ENCODE measurements around the gene CTLA4. TPM values are rescaled to one million over a fixed set of nuclear protein-coding genes. Genes with fewer than 3 reads are reported as not detected.
"Not testable (repeated sequence)": the region's sequence is repeated elsewhere in the genome, so short reads cannot be mapped to it uniquely, and the experiment has no call there.

CTLA4 gene
- polyA plus RNA-seq, 4 donors = 0.22 to 0.57 TPM; not detected in 2

- peaks cover 0 to 3% (median 0%) of the 10 kb centered on the region in 3 donors for H3K4me1 ChIP-seq (ENCODE audit: control insufficient read depth in 3 of 3, insufficient read depth in 2 of 3, low read depth in 1 of 3, low read length in 2 of 3)
- no peaks in the 10 kb centered on the region for H3K9me3 ChIP-seq (ENCODE audit: control insufficient read depth in 2 of 2, insufficient read depth in 1 of 2, low read depth in 1 of 2, low read length in 1 of 2)
- peaks cover 0 to 3% (median 0%) of the 10 kb centered on the region in 3 donors for H3K27me3 ChIP-seq (ENCODE audit: control insufficient read depth in 3 of 3, insufficient read depth in 3 of 3, low read length in 3 of 3)
- DNase-seq = no peak
- no peaks in the 10 kb centered on the region for H3K36me3 ChIP-seq (ENCODE audit: control insufficient read depth in 3 of 3, insufficient read depth in 2 of 3, low read depth in 1 of 3, low read length in 3 of 3)
- H3K4me3 ChIP-seq (ENCODE audit: low read depth in 1 of 3, low read length in 3 of 3) = no peak overlapping the region
- FAIRE-seq = no peak
- WGBS, 3 donors = 79 to 96% (median 94%) methylated on average over 3 of the region's 3 CpGs
- no peak overlapping the region for H3K27ac ChIP-seq (ENCODE audit: low read depth in 1 of 3, low read length in 2 of 3)
Measured at GRCh38 chr2:203876328-203876727, 8.8 kb downstream of the CTLA4 start.

- no peaks in the 10 kb centered on the region for H3K36me3 ChIP-seq (ENCODE audit: control insufficient read depth in 3 of 3, insufficient read depth in 2 of 3, low read depth in 1 of 3, low read length in 3 of 3)
- H3K27ac ChIP-seq (ENCODE audit: low read depth in 1 of 3, low read length in 2 of 3) = no peak overlapping the region
- H3K9me3 ChIP-seq (ENCODE audit: control insufficient read depth in 2 of 2, insufficient read depth in 1 of 2, low read depth in 1 of 2, low read length in 1 of 2) = no peaks in the 10 kb centered on the region
- H3K27me3 ChIP-seq (ENCODE audit: control insufficient read depth in 3 of 3, insufficient read depth in 3 of 3, low read length in 3 of 3) = peaks cover 0 to 3% (median 0%) of the 10 kb centered on the region in 3 donors
- WGBS, 3 donors = 27 to 50% (median 45%) methylated on average over 5 of the region's 5 CpGs
- H3K4me1 ChIP-seq (ENCODE audit: control insufficient read depth in 3 of 3, insufficient read depth in 2 of 3, low read depth in 1 of 3, low read length in 2 of 3) = peaks cover 0 to 3% (median 0%) of the 10 kb centered on the region in 3 donors
- no peak for DNase-seq
- no peak for FAIRE-seq
- H3K4me3 ChIP-seq (ENCODE audit: low read depth in 1 of 3, low read length in 3 of 3) = no peak overlapping the region
Measured at GRCh38 chr2:203878063-203878462, 10.5 kb downstream of the CTLA4 start.

GRCh38 chr2:203880557-203881125 lies 13.1 kb downstream of the CTLA4 start:
- Histone ChIP-seq H3K4me1 (ENCODE audit: control insufficient read depth in 3 of 3, insufficient read depth in 2 of 3, low read depth in 1 of 3, low read length in 2 of 3) (peaks cover 0 to 3% (median 0%) of the 10 kb centered on the region in 3 donors), H3K9me3 (ENCODE audit: control insufficient read depth in 2 of 2, insufficient read depth in 1 of 2, low read depth in 1 of 2, low read length in 1 of 2) (no peaks in the 10 kb centered on the region), H3K27ac (ENCODE audit: low read depth in 1 of 3, low read length in 2 of 3) (no peak overlapping the region), H3K4me3 (ENCODE audit: low read depth in 1 of 3, low read length in 3 of 3) (no peak overlapping the region), H3K36me3 (ENCODE audit: control insufficient read depth in 3 of 3, insufficient read depth in 2 of 3, low read depth in 1 of 3, low read length in 3 of 3) (no peaks in the 10 kb centered on the region), H3K27me3 (ENCODE audit: control insufficient read depth in 3 of 3, insufficient read depth in 3 of 3, low read length in 3 of 3) (no peaks in the 10 kb centered on the region)
- FAIRE-seq = no peak
- 79 to 85% (median 85%) methylated on average over 7 of the region's 7 CpGs for WGBS, 3 donors
- no peak for DNase-seq

- FAIRE-seq; H3K36me3 ChIP-seq (ENCODE audit: control insufficient read depth in 3 of 3, insufficient read depth in 2 of 3, low read depth in 1 of 3, low read length in 3 of 3); DNase-seq; H3K4me1 ChIP-seq (ENCODE audit: control insufficient read depth in 3 of 3, insufficient read depth in 2 of 3, low read depth in 1 of 3, low read length in 2 of 3); H3K4me3 ChIP-seq (ENCODE audit: low read depth in 1 of 3, low read length in 3 of 3); H3K27ac ChIP-seq (ENCODE audit: low read depth in 1 of 3, low read length in 2 of 3); H3K27me3 ChIP-seq (ENCODE audit: control insufficient read depth in 3 of 3, insufficient read depth in 3 of 3, low read length in 3 of 3); H3K9me3 ChIP-seq (ENCODE audit: control insufficient read depth in 2 of 2, insufficient read depth in 1 of 2, low read depth in 1 of 2, low read length in 1 of 2): not testable (repeated sequence)
- WGBS, 3 donors = 66 to 93% (median 73%) methylated on average over 3 of the region's 3 CpGs
Measured at GRCh38 chr2:203881185-203881584, 13.6 kb downstream of the CTLA4 start.

- DNase-seq (no peak), FAIRE-seq (no peak)
- Histone ChIP-seq H3K4me3 (ENCODE audit: low read depth in 1 of 3, low read length in 3 of 3) (no peak overlapping the region), H3K9me3 (ENCODE audit: control insufficient read depth in 2 of 2, insufficient read depth in 1 of 2, low read depth in 1 of 2, low read length in 1 of 2) (no peaks in the 10 kb centered on the region), H3K27me3 (ENCODE audit: control insufficient read depth in 3 of 3, insufficient read depth in 3 of 3, low read length in 3 of 3) (no peaks in the 10 kb centered on the region), H3K36me3 (ENCODE audit: control insufficient read depth in 3 of 3, insufficient read depth in 2 of 3, low read depth in 1 of 3, low read length in 3 of 3) (no peaks in the 10 kb centered on the region), H3K4me1 (ENCODE audit: control insufficient read depth in 3 of 3, insufficient read depth in 2 of 3, low read depth in 1 of 3, low read length in 2 of 3) (peaks cover 0 to 3% (median 0%) of the 10 kb centered on the region in 3 donors), H3K27ac (ENCODE audit: low read depth in 1 of 3, low read length in 2 of 3) (no peak overlapping the region)
- WGBS, 3 donors = 78 to 93% (median 88%) methylated on average over 1 of the region's 1 CpG
Measured at GRCh38 chr2:203882551-203882950, 15.0 kb downstream of the CTLA4 start.

GRCh38 chr2:203886661-203887151 lies 19.1 kb downstream of the CTLA4 start:
- FAIRE-seq (no peak), DNase-seq (no peak)
- Histone ChIP-seq H3K9me3 (ENCODE audit: control insufficient read depth in 2 of 2, insufficient read depth in 1 of 2, low read depth in 1 of 2, low read length in 1 of 2) (no peaks in the 10 kb centered on the region), H3K27ac (ENCODE audit: low read depth in 1 of 3, low read length in 2 of 3) (no peak overlapping the region), H3K4me3 (ENCODE audit: low read depth in 1 of 3, low read length in 3 of 3) (no peak overlapping the region), H3K27me3 (ENCODE audit: control insufficient read depth in 3 of 3, insufficient read depth in 3 of 3, low read length in 3 of 3) (no peaks in the 10 kb centered on the region), H3K36me3 (ENCODE audit: control insufficient read depth in 3 of 3, insufficient read depth in 2 of 3, low read depth in 1 of 3, low read length in 3 of 3) (no peaks in the 10 kb centered on the region), H3K4me1 (ENCODE audit: control insufficient read depth in 3 of 3, insufficient read depth in 2 of 3, low read depth in 1 of 3, low read length in 2 of 3) (no peaks in the 10 kb centered on the region)
- 81 to 91% (median 82%) methylated on average over 3 of the region's 3 CpGs for WGBS, 3 donors

GRCh38 chr2:203887677-203888076 lies 20.1 kb downstream of the CTLA4 start:
- Histone ChIP-seq H3K27me3 (ENCODE audit: control insufficient read depth in 3 of 3, insufficient read depth in 3 of 3, low read length in 3 of 3) (no peaks in the 10 kb centered on the region), H3K4me3 (ENCODE audit: low read depth in 1 of 3, low read length in 3 of 3) (no peak overlapping the region), H3K27ac (ENCODE audit: low read depth in 1 of 3, low read length in 2 of 3) (no peak overlapping the region), H3K36me3 (ENCODE audit: control insufficient read depth in 3 of 3, insufficient read depth in 2 of 3, low read depth in 1 of 3, low read length in 3 of 3) (no peaks in the 10 kb centered on the region), H3K9me3 (ENCODE audit: control insufficient read depth in 2 of 2, insufficient read depth in 1 of 2, low read depth in 1 of 2, low read length in 1 of 2) (no peaks in the 10 kb centered on the region), H3K4me1 (ENCODE audit: control insufficient read depth in 3 of 3, insufficient read depth in 2 of 3, low read depth in 1 of 3, low read length in 2 of 3) (no peaks in the 10 kb centered on the region)
- DNase-seq (no peak), FAIRE-seq (no peak)

- Histone ChIP-seq H3K27me3 (ENCODE audit: control insufficient read depth in 3 of 3, insufficient read depth in 3 of 3, low read length in 3 of 3) (no peaks in the 10 kb centered on the region), H3K4me1 (ENCODE audit: control insufficient read depth in 3 of 3, insufficient read depth in 2 of 3, low read depth in 1 of 3, low read length in 2 of 3) (no peaks in the 10 kb centered on the region), H3K36me3 (ENCODE audit: control insufficient read depth in 3 of 3, insufficient read depth in 2 of 3, low read depth in 1 of 3, low read length in 3 of 3) (no peaks in the 10 kb centered on the region), H3K9me3 (ENCODE audit: control insufficient read depth in 2 of 2, insufficient read depth in 1 of 2, low read depth in 1 of 2, low read length in 1 of 2) (no peaks in the 10 kb centered on the region), H3K4me3 (ENCODE audit: low read depth in 1 of 3, low read length in 3 of 3) (no peak overlapping the region), H3K27ac (ENCODE audit: low read depth in 1 of 3, low read length in 2 of 3) (no peak overlapping the region)
- 83 to 93% (median 89%) methylated on average over 1 of the region's 1 CpG for WGBS, 3 donors
- no peak for FAIRE-seq
- no peak for DNase-seq
Measured at GRCh38 chr2:203889542-203889941, 22.0 kb downstream of the CTLA4 start.

- 78 to 87% (median 80%) methylated on average over 1 of the region's 1 CpG for WGBS, 3 donors
- Histone ChIP-seq H3K4me3 (ENCODE audit: low read depth in 1 of 3, low read length in 3 of 3) (no peak overlapping the region), H3K9me3 (ENCODE audit: control insufficient read depth in 2 of 2, insufficient read depth in 1 of 2, low read depth in 1 of 2, low read length in 1 of 2) (no peaks in the 10 kb centered on the region), H3K4me1 (ENCODE audit: control insufficient read depth in 3 of 3, insufficient read depth in 2 of 3, low read depth in 1 of 3, low read length in 2 of 3) (no peaks in the 10 kb centered on the region), H3K27ac (ENCODE audit: low read depth in 1 of 3, low read length in 2 of 3) (no peak overlapping the region), H3K36me3 (ENCODE audit: control insufficient read depth in 3 of 3, insufficient read depth in 2 of 3, low read depth in 1 of 3, low read length in 3 of 3) (no peaks in the 10 kb centered on the region), H3K27me3 (ENCODE audit: control insufficient read depth in 3 of 3, insufficient read depth in 3 of 3, low read length in 3 of 3) (no peaks in the 10 kb centered on the region)
- no peak for DNase-seq
- no peak for FAIRE-seq
Measured at GRCh38 chr2:203889944-203890343, 22.4 kb downstream of the CTLA4 start.

All from small intestine (tissue), 7 donors.